Stimulated activated CD4-positive, alpha-beta T cell treated with anti-CD3 and anti-CD28 coated beads, Interleukin-4, amount 100 ng/mL, for 4 hours (primary cell): ENCODE data around the gene SLC9A5.

ENCODE experiments used
- DNase-seq, 2 experiments: peaks; one replicate each; pipeline ENCODE4 v3.0.0-alpha.2; 2020

The SLC9A5 gene

DNA sequence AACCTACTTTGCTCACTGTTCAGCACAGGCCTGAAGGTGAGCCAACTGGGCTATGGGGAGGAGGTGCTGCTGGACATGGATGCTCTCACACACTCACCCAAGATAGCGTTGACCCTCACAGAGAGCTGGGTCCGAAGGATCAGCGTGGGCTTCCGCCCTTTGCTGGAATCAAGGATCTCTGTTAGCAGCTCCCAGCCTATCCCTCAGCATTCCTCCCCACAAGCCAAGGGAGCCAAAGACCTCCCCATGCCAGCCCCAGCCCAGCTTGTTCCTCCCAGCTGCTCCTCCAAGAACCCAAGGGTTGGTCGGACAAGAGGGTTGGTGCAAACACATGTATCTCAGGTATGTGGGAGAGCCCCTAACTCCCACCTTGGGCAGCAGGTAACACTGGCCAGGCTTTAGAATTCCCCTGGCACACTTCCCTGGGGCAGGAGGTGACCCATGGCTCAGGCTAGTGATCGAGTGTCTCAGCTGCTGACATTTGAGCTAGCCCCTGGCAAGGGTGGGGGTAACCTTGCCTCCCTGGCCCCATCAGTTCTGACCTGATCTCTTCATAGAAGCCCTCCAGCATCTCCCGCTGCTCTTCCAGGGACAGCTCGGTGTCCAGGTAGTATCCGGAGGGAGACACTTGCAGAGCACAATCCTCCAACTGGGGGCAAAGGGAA is 9.8 kb upstream of the SLC9A5 start:
- DNase-seq: no peak

DNA sequence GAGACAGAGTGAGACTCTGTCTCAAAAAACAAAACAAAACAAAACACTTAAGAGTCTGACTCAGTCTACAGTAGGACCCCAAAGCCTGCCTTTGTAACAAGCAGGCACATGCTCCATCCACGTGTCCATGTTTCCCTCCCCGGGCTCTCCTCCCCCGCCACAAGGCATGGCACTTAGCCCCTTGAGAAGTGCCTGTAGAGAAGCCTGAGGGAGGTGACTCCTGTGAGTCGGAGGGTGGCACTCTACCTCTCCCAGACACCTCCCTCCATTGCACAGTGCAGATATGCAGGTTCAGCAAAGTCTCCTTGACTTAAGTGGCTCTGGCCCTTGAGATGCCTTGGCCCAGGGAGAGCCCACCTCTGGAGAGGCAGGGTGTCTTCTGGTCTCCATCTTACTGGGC is 8.3 kb upstream of the SLC9A5 start:
- DNase-seq: no peak

DNA sequence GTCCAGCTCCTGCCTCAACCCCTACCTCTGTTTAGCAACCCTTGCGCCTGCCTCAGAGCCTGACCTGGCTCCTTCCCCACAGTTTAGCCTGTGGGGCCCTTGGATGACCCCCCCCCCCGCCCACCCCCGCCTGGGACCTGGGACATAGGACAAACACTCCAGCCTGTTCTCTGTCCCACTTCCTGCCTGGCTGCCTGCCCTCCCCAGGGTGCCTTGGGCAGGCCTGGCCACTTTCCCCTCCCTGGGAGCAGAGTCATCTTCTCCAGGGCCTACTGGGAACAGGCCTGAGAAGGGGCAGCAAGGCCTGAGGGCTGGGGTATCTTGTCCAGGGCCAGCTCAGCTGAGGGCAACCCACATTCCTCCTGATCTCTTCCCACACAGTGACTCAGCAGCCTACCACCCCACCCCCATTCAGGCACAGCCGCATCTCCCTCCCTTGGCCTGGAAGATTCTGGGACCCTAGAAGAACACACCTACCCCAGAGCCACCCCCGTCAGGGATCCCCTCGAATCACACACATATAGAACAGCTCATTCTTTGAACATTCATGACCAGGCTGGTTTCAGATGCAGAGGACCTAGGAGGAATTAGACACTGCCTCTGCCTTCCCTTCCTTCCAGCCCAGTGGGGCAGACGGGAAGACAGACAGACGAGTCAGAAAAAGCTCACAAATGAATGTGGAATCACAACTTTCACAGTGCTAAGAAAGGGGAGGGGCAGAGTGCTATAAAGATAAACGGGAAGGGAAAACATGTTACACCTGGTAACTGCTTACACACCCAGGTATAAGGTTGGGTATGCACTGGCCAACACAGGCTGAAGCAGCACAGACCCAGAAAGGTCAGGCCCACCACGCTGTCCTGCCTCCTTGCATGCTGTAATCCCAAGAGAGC is 7.5 kb upstream of the SLC9A5 start:
- no peak for DNase-seq

DNA sequence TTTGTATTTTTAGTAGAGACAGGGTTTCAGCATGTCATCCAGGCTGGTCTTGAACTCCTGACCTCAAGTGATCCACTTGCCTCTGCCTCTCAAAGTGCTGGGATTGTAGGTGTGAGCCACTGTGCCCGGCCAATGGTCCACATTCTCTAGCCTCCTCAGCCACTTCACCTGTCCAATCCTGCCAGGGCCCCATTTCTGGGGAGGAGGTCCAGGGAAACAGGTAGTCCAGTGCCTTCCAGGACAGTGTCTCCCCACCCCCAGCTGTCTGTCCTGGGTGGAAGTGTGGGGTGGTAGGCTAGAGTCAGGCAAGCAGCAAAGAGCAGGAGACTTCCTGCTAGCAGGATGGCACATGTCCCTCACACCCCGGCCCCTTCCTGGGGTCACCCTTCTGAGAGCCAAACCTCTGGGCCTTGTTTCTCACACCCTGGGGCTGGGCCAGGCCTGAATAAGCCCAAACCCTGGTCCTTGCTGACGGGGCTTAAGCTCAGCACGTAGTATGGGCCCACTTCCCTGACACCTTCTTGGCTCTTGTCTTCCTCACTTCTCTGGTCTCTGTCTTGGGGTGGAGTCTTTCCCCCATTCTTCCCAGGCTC is 6.5 kb upstream of the SLC9A5 start:
- no peak for DNase-seq

DNA sequence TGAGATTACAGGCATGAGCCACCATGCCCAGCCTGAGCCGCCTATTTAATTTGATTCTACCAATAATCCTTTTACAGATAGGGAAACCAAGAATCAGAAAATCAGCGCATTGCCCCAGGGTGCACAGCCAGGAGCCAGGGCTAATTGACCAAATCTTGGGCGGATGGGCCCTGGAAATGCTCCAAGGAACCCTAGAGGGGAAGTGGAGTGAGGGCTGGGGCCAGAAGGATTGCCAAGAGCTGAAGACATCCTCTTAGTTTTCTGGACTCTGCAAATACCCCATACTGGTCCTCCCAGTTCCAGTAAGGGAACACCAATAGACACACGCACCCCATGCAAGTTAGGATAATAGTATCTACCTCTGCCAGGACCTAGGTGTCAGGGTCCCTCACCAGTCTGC is 5.3 kb upstream of the SLC9A5 start:
- no peak for DNase-seq

DNA sequence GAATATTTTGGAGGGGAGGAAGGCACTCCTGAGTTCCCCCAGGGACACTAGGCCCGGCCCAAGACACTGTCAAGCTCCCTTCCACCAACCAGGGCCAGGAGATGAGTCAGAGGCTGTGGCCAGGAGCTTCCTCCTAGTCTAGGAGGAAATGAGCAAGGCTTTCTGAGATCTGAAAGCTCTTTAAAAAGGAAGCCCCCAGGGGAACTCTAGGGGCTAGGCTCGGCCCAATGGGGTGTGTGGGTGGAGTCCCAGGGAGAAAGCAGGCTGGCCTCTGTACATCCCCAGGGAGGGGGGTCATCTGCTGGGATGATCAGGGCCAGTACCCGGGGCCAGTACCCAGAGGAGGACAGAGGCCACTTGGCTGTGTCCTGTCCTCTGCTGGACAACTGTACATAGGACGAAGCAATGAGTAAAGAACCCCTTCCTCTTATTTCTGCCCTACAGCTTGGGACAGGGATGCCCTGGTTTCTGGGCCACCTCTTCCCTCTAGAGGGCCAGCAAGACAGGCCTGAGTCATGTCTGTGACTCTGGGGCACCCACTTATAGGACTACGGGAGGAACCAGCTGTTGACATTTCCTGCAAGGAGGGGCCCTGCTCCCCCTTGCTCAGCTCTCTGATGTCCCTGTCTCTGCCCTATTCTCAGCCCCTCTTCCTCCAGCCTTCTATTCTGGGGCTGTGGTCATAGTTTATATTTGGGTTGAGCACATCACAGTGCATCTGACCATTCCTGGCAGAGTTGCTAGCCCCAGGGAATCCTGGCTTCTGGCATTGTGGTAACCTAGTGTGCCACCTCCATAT is 4.2 kb upstream of the SLC9A5 start:
- peak; percentile 63 to 82 for DNase-seq

DNA sequence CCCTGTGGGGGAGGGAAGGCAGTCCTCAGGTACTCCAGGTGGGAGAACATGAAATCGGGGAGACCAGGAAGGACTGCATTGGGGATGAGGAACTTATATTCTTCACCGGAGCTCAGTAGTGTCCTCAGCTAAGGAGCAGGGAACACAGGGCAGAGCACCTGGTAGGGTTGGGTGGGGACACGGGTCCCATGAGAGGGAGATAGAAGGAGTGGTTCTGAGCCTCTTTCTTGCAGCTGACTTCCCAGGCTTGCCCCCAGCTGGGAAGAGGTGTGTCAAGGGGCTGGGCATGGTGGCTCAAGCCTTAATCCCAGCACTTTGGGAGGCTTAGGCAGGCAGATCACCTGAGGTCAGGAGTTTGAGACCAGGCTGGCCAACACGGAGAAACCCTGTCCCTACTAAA is 3.6 kb upstream of the SLC9A5 start:
- DNase-seq: no peak

DNA sequence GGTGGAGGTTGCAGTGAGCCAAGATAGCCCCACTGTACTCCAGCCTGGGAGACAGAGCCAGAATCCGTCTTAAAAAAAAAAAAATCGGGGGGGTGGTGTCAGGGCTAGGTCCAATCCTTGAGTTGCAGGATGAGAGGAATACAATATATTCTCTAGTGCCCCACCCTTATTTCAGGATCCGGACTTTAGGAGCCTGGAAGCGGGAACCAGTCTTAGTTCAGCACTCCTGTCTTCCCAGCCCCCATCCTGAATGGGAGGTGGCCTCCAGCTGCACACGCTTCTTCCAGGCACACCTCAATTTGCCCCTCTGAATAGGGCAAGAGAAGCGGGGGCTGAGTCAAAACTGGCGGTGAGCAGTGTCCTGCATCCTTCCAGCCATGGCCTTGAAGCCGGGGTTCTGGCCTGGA is 3.1 kb upstream of the SLC9A5 start:
- DNase-seq: no peak

DNA sequence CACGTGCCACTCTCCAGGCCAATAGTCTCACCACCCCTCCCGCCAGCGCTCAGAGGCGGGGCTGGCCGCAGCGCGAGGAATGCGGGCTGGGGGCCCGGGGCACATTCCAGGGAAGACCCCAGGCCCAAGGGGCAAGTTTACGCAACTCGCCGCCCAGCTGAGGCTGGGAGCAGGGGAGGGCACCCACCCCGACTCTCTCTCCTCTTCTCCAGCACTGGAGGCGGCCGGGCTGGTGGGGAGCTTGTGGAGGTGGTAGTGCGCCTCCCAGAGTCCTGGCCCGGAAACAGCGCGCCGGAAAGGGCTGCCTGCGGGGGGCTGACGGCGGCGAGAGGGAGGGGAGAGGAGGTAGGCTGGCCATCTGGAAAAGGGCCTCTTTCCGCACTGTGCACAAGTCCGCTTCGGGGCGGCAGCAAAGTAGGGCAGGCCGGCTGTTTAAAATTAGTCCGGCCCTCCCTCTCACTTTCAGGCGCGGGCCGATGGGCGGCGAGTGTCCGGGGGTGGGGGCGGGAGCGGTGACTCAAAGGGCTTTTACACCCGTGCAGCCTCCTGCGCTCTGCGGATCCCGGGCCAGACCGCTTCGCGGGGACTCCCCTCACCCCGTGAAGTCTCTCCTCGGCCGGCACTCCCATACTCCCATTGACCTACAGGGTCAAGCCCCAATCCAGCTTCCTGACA is 2.6 kb upstream of the SLC9A5 start:
- DNase-seq: peak; percentile 28 to 43

DNA sequence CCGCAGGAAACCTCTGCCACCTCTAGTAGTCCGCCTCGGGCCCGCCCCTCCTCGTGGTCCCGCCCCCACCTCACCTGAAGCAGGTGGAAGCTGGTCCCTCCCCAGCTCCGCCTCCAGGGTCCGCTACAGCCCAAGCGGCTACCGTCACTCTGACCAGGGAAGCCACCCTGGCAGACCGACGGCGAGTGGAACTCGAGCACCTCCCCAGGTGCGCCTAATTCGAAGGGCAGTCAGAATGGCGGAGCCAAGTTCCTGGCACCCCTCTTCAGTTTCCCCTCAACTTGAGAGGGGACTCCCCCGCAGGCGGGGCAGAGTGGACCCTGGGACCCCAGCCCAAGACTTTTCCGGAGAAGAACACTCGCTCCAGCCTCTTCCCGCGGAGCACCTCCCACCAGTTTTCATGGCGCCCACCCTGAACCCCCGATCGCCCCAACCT is 2.0 kb upstream of the SLC9A5 start:
- DNase-seq: peak in 1 of 2 experiments; percentile 43

DNA sequence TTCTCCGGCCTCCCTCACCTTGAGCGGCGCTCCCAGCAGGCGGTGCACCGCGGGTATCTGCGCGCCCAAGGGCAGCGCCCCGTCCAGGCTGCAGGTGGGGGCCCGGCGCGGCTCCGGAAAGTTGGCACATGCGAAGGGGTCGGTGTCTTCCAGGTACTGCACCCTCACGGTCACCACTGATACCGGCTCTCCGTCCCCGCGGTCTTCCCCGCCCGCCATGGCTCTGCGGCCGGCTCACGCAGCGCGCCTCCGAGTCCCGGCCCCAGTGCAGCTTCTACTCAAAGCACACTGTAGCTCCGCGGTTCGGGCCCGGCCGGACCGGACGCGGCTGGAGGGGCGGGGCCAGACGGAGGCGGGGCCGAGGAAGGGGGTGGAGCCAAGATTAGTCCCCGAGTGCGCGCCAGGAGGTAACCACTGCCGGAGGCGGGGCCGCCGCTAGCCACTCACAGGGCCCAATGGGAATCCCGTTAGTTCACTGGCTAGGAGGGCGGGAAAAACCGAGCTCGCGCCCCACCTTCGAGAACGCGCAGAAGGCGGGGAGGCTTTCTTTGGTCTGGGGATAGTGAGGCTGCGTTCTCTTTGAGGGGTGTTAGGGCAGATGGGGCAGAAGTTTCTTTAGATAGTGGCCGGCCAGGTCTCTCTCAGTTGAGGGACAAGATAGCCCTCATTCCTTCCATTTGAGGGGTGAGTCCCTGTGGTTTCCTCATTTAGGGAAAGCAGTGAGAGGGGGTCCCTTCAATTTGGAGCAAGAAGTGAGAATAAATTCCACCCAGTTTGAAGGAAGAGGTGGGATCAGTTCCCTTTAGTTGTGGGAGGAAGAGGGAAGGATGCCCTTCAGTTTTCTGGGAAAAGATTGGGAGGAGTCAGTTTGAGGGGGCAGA is 1.3 kb upstream of the SLC9A5 start, which contains the start of gene FHOD1:
TSS of gene FHOD1 (minus strand) at position 290 of the 881 bp plus-strand sequence. CDS start at position 219, 71 bp downstream.
- peak; percentile 93 to 98 for DNase-seq

DNA sequence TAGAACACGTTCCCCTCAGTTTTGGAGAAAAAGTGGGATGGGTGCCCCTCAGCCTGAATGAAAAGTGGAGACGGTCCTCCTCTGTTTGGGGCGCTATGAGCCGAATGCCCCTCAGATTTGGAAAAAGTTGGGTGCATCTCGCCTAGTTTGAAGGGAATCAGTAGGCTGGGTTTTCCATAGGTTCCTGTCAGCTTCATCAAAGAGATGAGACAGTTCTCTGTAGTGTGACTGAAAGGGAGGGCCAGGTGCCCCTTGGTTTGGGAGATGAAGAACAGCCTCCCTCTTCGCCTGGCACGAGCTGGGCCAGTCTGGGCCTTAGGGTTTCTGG is 742 bp upstream of the SLC9A5 start:
- no peak for DNase-seq

DNA sequence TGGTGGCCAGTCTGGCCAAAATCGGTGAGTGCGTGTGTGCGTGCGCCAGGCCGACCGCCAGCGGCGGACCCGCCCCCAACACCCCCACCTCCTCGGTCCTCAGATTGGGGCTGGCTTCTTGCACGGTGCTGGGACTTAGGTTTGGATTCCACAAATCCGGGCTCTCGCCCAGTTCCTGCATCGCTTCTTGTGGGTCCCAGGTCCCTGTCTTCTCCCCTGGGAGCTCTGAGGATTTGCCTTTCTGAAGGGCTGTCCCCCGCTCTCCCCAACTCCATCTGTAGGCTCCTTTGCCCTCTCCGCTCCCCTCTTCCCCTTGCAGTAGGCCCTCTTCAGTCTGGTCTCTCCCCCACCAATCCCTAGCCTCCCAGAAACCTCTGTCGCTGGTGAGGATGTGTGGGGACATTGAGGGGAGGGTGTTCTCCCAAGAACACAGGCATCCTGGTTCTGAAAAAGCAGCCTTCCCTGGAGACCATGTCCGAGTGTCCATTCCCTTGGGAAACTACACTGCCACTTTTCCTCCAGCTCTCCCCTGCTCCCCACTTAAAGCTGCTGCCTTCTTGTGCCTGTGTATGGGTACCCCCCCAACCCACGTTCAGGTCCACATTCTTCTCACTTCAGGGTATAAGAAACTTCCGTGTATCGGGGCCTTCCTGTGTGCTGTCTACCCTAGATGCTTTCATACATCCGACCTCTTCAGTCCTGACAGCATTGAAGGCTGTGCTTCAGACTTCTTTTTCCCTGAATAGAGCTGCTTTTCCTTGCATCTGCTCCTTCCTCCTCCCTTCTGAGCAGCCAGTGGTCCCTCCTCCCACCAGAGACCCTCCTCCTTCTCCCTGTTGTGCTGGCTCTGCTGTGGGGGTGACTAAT is 632 bp downstream of the SLC9A5 start:
- no peak for DNase-seq

DNA sequence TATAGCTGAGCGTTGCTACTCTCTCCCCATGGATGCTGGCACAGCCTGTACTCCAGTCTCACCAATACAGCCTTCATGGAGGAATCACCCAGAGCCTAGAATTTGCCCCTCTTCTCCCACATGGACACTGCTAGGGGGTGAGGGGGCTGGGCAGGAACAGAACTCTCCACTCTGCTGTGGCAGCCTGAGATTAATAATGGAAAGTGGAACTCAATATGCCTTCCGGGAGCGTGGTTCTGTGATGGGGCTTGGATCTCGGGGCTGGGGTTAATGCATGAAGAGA is 1.2 kb downstream of the SLC9A5 start:
- DNase-seq: no peak

DNA sequence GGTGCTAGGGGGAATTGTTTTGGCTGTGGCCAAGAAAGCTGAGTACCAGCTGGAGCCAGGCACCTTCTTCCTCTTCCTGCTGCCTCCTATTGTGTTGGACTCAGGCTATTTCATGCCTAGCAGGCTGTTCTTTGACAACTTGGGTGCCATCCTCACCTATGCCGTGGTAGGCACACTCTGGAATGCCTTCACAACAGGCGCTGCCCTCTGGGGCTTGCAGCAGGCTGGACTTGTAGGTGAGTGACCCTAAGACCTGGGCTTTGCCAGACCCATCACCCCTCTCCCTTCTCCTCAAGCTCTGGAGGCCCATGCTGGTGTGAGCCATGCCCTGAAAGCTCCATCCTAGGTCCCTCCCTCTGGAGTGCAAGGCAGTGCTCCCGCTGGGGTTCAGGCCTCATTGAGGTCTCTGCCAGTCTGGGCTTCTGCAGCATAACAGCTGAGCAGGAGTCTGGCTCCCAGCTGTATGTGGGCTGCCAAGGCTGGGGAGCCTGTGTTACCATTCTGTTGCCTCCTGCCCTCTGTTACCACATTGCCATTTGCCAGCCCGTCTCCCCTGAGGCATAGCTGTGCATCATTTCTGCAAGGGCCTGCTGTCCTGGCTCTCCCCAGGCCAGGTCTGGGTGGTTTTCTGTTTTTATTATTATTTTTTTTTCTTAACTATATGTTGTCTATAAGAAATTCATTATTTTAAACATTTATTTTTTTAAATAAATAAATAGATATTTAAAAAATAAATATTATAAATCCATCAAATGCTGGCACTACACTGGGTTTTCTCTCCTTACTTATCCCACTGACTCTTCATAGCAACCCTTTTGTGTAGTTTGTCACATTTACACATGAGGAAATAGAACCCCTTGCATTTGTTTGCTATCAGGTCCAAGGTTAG is 4.1 kb downstream of the SLC9A5 start:
- DNase-seq: no peak

DNA sequence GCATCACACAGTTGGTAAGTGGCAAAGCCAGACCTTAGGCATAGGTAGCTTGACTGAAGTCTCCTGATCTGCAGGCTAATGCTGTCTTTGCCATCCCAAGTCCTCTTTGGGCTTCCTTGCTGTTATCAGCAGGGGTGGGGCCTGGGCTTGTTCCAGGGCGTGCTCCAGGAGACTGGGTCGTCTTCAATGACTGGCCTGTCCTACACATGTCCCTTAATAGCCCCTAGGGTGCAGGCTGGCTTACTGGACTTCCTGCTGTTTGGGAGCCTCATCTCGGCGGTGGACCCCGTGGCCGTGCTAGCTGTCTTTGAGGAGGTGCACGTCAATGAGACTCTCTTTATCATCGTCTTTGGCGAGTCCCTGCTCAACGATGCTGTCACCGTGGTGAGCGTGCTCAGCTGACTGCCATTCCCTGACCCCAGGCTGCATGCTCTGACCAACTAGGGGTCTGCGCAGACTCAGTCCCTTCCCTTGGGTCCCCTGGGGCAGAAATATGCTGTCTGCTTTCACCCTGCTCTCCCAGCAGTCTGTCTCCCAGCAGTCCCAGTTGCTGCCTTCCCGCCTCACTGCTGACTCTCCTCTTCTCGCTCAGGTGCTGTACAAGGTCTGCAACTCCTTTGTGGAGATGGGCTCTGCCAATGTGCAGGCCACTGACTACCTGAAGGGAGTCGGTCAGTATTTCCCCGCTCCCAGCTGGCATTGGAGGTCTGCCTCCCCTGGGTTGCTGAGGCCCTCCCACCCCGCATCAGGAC is 6.2 kb downstream of the SLC9A5 start:
- no peak for DNase-seq

DNA sequence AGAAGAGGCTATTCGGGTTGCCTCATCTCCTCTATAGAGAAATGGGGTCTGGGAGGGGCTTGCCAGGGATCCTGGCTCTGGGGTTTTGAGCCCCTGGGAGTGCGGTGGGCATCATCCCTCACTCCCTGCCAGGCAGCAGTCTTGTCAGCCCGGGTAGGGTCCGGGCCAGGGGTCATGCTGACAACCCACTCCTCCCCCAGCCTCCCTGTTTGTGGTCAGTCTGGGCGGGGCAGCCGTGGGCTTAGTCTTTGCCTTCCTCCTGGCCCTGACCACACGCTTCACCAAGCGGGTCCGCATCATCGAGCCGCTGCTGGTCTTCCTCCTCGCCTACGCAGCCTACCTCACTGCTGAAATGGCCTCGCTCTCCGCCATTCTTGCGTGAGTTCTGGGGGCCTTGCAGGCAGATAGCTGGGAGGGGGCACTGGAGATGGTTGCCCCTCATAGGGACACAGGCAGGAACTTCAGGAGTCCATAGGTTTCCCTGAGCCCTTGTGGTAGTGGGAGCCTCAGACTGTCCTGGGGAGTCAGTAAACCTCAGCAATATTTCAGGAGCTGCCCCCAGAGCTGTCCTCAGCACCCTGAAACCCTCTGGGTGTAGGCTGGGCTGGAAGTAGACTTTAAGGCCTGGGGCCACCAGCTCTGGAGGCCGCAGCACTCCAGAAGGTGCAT is 6.9 kb downstream of the SLC9A5 start:
- DNase-seq: no peak

DNA sequence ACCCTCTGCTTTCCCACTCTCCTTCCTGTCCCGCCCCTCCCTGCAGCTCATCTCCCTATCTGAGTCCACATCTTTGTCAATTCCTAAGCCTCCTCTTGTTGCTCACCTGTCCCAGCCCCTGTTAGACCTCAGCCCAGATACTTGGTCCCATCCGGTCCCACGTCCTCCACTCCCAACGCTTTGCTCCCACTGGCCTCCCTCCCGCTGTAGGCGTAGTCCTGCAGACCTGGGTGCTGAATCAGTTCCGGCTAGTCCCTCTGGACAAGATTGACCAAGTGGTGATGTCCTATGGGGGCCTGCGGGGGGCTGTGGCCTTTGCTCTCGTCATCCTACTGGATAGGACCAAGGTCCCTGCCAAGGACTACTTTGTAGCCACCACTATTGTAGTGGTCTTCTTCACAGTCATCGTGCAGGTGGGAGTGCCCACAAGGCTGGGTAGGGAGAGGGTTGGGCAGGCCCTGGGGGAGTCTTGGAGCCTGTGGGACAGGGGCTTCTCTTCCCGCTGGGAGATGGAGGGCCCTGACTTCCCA is 8.0 kb downstream of the SLC9A5 start:
- no peak for DNase-seq
